ENCODE measurements around the gene PACRG. TPM values are rescaled to one million over a fixed set of nuclear protein-coding genes. Genes with fewer than 3 reads are reported as not detected.
A peak's percentile ranks its signal among the peaks of the same experiment; 100 is the strongest.

The PACRG gene
- polyA plus RNA-seq, 12 donors: 1.5 to 4.3 (median 2.0) TPM; not detected in 2

DNA sequence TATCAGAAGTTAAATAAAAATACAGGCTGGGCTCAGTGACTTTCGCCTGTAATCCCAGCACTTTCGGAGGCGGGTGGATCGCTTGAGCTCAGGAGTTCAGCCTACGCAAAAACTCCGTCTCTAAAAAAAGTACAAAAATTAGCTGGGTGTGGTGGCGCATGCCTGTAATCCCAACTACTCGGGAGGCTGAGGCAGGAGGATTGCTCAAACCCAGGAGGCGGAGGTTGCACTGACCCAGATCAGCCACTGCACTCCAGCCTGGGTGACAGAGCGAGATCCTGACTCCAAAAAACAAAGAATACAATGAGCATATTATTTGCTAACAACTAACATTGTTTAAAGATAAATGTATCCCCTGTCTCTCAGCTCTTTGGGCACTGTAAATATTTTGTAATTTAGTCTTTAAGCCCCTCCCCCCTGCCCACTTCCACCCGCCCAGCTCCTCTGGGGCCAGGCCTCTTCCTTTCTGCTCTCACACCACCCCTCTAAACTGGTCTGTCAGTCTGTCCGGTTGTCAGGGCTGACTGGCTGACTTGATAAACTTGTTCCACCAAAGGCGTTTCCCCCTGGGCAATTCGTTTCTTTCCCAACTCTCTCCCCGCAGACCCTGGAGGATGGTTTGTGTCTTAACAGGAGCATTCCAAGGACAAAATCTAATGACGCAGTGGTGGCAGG lies 624.4 kb downstream of the PACRG start:
- no peak for DNase-seq

DNA sequence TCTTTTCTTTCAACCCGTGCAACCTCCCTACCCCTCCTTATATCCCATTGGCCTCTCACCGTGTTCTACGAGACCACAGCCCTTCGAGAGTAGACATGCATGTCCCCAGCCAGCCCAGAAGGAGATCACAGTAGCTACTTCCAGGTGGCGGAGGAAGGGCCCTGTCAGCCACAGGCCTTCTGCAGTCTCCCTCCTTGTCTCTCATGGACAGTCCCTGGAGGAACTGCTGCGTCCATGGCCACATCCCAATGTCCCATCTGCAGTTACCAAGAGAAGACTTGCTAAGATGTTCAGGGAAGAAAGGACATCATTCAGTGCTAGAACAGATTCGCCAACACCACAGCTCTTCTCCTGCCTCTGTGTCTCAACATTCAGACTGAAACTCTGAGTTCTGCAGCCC lies 625.2 kb downstream of the PACRG start:
- DNase-seq: no peak

DNA sequence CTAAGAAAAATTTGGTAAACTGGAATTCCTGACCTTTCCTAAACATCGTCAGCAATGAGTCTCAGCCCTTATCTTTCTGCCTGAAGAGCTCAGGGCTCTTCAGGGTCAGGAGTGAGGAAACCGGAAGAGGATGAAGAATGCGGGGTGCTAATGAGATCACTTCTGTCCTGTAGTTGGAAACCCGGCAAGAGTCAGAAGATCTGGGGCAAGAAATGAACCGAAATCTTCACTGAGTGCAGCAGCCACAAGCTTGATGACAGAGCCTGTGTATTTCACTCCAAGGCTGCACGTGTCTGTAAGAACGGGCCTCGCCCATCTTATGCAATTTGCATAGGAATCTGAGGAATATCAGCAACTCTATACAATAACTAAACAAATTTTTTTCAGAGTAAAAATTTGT lies 626.3 kb downstream of the PACRG start:
- DNase-seq: peak; percentile 29

DNA sequence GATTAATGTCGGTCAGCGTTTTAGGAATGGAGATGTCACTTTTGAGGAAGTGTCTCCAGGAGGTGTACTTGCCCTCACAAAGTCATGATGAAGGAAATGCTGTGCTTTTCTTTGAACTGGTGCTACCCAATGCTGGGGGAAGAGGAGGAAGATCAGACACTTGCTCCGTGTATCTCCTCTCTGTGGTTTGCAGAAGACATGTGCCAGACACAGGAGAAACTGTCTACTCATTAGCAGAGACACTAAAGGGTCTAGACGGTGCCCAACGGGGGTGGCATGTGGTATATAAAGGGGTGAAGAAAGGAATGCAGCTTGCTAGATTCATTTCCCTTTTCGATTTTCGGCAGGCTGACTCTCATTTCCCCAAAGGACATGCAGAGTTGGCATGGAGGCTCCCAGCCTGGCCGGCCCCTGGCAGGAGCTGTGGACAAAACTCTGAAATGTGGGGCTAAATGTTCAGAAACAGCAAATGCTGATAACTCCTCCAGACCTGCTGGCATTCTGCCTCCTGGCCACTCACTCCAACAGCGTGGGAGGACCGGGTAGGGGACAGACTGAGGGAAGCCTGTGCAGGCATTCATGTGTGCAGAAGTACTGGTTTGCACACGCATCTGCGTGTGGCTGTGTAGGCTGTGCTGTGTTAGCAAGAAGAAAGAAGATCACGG lies 627.1 kb downstream of the PACRG start:
- peak; percentile 68 for DNase-seq

DNA sequence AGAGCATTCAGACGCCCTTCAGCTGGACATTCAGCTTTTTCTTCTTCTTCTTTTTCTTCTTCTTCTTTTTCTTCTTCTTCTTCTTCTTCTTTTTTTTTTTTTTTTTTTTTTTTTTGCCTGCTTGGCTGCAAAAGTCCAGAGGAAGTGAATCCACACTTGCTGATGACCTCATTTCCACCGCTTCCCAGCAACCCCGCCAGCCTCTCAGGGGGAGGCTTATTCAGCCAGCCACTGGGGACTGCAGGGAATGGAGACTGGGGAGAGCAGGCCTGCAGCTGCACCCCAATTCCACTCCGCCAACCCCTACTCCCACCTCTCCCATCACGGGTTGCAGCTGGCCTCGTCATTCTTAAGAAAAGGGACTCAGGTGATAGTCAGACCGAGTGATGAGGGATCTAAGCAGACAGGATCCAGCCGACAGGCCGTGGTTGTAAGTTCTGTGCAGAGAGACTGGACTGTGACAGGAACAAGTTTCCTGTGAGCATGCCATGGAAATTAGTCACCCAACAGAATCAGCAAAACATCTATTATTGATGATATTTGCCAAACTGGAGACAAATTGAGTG lies 627.7 kb downstream of the PACRG start:
- DNase-seq: peak; percentile 44

DNA sequence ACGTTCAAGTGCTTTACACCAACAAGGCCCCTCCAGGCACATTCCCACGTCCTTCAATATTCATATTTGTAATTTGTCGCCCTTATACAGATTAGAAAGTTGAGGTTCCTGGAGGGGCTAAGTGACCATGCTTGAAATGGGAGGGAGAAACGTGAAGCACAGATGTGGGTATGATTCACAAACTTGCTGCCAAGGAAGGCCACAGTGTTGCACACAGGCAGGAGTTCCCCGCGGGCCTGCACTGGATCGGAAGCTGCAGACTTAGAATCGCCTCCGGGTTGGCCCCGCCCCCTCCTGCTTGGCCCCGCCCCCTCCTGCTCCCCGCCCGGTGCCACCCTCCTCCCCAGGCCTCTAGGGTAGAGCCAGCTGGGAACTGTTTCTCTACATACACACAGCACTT lies 628.5 kb downstream of the PACRG start:
- no peak for DNase-seq

DNA sequence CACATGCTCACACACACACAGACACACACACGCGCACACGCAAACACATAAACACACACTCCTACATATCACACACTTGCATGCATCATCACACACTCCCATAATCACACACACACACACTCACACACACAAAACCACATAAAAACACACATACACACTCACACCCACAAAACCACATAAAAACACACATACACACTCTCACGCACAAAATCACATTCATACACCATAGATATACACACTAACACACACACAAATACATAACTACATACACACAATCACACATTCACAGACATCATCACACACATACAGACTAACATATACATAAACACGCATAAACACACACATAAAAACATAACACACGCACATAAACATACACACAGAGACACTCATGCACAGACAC lies 629.0 kb downstream of the PACRG start:
- DNase-seq: no peak

DNA sequence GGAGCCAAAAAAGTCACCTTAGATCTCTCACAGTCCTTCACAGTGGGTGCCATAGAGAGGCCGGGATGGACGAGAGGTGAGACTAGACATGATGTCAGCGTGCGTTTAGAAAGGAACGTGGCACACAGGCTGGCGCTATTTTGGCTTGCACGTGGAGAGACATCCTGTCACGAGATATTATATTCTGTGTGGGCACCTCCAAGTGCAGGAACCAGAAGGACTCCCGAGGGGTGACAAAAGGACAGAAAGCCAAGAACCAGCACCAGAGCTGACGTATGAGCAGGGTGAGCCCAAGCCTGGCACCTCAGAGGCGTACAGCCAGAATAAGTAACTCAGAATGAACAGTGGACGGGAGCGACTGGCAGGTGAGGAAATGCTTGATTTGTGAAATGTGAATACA lies 636.9 kb downstream of the PACRG start:
- DNase-seq: no peak

Other genes with a start within 250 kb of the PACRG start
- gene PRKN, start 208 bp upstream of the PACRG start, polyA plus RNA-seq (ENCODE audit: insufficient read length in 12 of 12): 1 to 10 TPM in 10 of 12 donors, not detected in 2; 2.6 to 5.4 (median 3.9) TPM